Liver (tissue), 9 donors: ENCODE data around the gene OLIG1. TPM values are rescaled to one million over a fixed set of nuclear protein-coding genes. Genes with fewer than 3 reads are reported as not detected.

Experiments
- DNase-seq: peaks from one replicate; pipeline ENCODE4 v3.0.0-alpha.2; 2017; ENCODE audit warnings: low spot score
- H3K27ac ChIP-seq, 2 donors: one replicate each; pipeline ENCODE4 v1.7.0; 2013; ENCODE audit warnings: inconsistent platforms in 2 of 2, low read length in 2 of 2, control low read depth in 1 of 2, low read depth in 1 of 2, mild to moderate bottlenecking in 1 of 2
- H3K27me3 ChIP-seq, 4 donors: one replicate each; pipeline versions ENCODE4 v1.6.1 to v1.7.0; 2013; ENCODE audit warnings: low read length in 3 of 4, inconsistent platforms in 1 of 4, mild to moderate bottlenecking in 1 of 4, moderate library complexity in 1 of 4; ENCODE audit not compliant: control insufficient read depth in 4 of 4, insufficient read depth in 4 of 4
- H3K36me3 ChIP-seq, 4 donors: one replicate each; pipeline versions ENCODE4 v1.6.1 to v1.7.0; 2013; ENCODE audit warnings: low read length in 3 of 4, mild to moderate bottlenecking in 3 of 4, low read depth in 1 of 4, moderate library complexity in 1 of 4; ENCODE audit not compliant: control insufficient read depth in 4 of 4, insufficient read depth in 3 of 4
- H3K4me1 ChIP-seq, 4 donors: one replicate each; pipeline versions ENCODE4 v1.6.1 to v1.7.0; 2013; ENCODE audit warnings: low read length in 3 of 4, mild to moderate bottlenecking in 3 of 4, moderate library complexity in 1 of 4; ENCODE audit not compliant: control insufficient read depth in 4 of 4, insufficient read depth in 4 of 4
- H3K4me3 ChIP-seq, 3 donors: one replicate each; pipeline versions ENCODE4 v1.6.1 to v1.7.0; 2013; ENCODE audit warnings: low read length in 3 of 3, control low read depth in 1 of 3, low read depth in 1 of 3, mild to moderate bottlenecking in 1 of 3
- H3K9ac ChIP-seq, 2 donors: one replicate each; pipeline ENCODE4 v1.7.0; 2013; ENCODE audit warnings: low read length in 2 of 2, mild to moderate bottlenecking in 2 of 2, moderate library complexity in 2 of 2, control low read depth in 1 of 2, low read depth in 1 of 2
- H3K9me3 ChIP-seq, 4 donors: one replicate each; pipeline versions ENCODE4 v1.6.1 to v1.7.0; 2013; ENCODE audit warnings: low read length in 3 of 4; ENCODE audit not compliant: control insufficient read depth in 4 of 4
- EGR1 ChIP-seq, 2 donors: IDR thresholded peaks; 2 replicates each; pipeline ENCODE4 v1.6.1; 2016 to 2018; ENCODE audit warnings: antibody characterized with exemption in 2 of 2, low read depth in 2 of 2
- FOXA2 ChIP-seq: IDR thresholded peaks from 2 replicates; pipeline ENCODE4 v1.6.1; 2016; ENCODE audit warnings: antibody characterized with exemption
- GABPA ChIP-seq, 2 donors: IDR thresholded peaks in 1 of 2; conservative IDR thresholded peaks in 1 of 2; 2 replicates each; pipeline ENCODE4 v1.6.1; 2016; ENCODE audit warnings: antibody characterized with exemption in 2 of 2, mild to moderate bottlenecking in 1 of 2, moderate library complexity in 1 of 2
- HNF4A ChIP-seq, 2 donors: conservative IDR thresholded peaks; 2 replicates each; pipeline ENCODE4 v1.6.1; 2016; ENCODE audit warnings: antibody characterized with exemption in 2 of 2, mild to moderate bottlenecking in 2 of 2
- HNF4G ChIP-seq: IDR thresholded peaks from 2 replicates; pipeline ENCODE4 v1.6.1; 2016; ENCODE audit warnings: antibody characterized with exemption
- JUND ChIP-seq, 2 donors: IDR thresholded peaks; 2 replicates each; pipeline ENCODE4 v1.6.1; 2016; ENCODE audit warnings: antibody characterized with exemption in 2 of 2
- NR2F2 ChIP-seq: IDR thresholded peaks from 2 replicates; pipeline ENCODE4 v1.6.1; 2016; ENCODE audit warnings: antibody characterized with exemption
- RXRA ChIP-seq, 2 donors: IDR thresholded peaks; 2 replicates each; pipeline ENCODE4 v1.6.1; 2017 to 2018; ENCODE audit warnings: antibody characterized with exemption in 2 of 2, mild to moderate bottlenecking in 1 of 2
- SP1 ChIP-seq: IDR thresholded peaks from 2 replicates; pipeline ENCODE4 v1.6.1; 2018; ENCODE audit warnings: antibody characterized with exemption, mild to moderate bottlenecking
- TAF1 ChIP-seq: conservative IDR thresholded peaks from 2 replicates; pipeline ENCODE4 v1.6.1; 2016; ENCODE audit warnings: antibody characterized with exemption, mild to moderate bottlenecking
- YY1 ChIP-seq: IDR thresholded peaks from 2 replicates; pipeline ENCODE4 v1.6.1; 2016; ENCODE audit warnings: antibody characterized with exemption, mild to moderate bottlenecking
- WGBS: extraction: QIAGEN DNeasy Blood & Tissue Kit; methylation state at CpG from one replicate; pipeline ENCODE4 v1.1.7; 2013; 5-methylcytosine and 5-hydroxymethylcytosine counted together
- polyA plus RNA-seq, 2 donors: library from polyadenylated mRNA; stranded (reverse) in 1 of 2; unstranded in 1 of 2; fragments of 200-250 nt in 1 of 2; fragments of >200 nt in 1 of 2; fragmentation: Nextera tagmentation in 1 of 2; extraction: Ambion mirVana in 1 of 2; gene quantifications; one replicate each; pipeline versions ENCODE4 v1.2.1 to v1.2.3, GENCODE V29; 2013 to 2015
- total RNA-seq, 2 donors: library from RNA; depleted of rRNA; stranded (reverse); fragments of >200 nt; gene quantifications; one replicate each; pipeline ENCODE4 v1.2.3, GENCODE V29; 2014
- TF ChIP-seq, protein P1 (sequence below): IDR thresholded peaks from 2 replicates; pipeline ENCODE4 v1.6.1; 2016; ENCODE audit warnings: antibody characterized with exemption
- TF ChIP-seq, protein P2 (sequence below): fragments of 150-350 bp; IDR thresholded peaks from 2 replicates; pipeline ENCODE4 v1.5.1; 2017; ENCODE audit warnings: improper control_type of control experiment, low read depth, low read length; ENCODE audit not compliant: missing input control
- TF ChIP-seq, protein P3 (sequence below): IDR thresholded peaks from 2 replicates; pipeline ENCODE4 v1.6.1; 2016; ENCODE audit warnings: antibody characterized with exemption, mild to moderate bottlenecking
- TF ChIP-seq, protein P4 (sequence below): IDR thresholded peaks from 2 replicates; pipeline ENCODE4 v1.6.1; 2016; ENCODE audit warnings: antibody characterized with exemption
- donor health status: healthy.
- donor health status: healthy.
- donor health status: healthy.
- donor health status: healthy.
- donor health status: healthy.

The OLIG1 gene
- total and polyA plus RNA-seq, 4 donors = 0.19 TPM; not detected in 3

DNA sequence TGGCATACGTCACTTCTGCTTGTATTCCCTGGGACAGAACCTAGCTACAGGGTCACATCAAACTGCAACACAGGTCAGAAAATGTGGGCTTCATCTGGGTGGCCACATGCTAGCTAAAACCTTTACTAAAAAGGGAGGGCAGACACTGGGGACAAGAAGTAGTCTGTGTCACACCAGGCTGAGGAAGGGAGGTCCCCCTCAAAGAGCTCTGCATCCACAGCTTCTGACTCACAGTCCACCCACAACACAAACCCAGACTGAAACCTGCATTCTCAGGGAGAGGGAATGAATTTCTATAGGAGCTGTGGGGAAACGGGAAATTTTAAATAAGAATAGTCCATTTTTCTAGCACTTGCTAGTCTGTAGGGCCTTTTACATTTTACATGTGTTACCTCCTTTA is 28.0 kb upstream of the OLIG1 start:
- Histone ChIP-seq H3K27ac (no peak overlapping the region), H3K36me3 (no peaks in the 10 kb centered on the region), H3K4me3 (no peak overlapping the region), H3K9me3 (no peaks in the 10 kb centered on the region), H3K4me1 (no peaks in the 10 kb centered on the region), H3K27me3 (peaks cover 0 to 4% (median 2%) of the 10 kb centered on the region in 4 donors), H3K9ac (no peak overlapping the region)
- no peak for TF ChIP-seq TAF1
- no peak for TF ChIP-seq HNF4A (conservative IDR thresholded peaks at IDR 0.05)
- TF ChIP-seq EGR1 (IDR thresholded peaks at IDR 0.05; ENCODE audit: low read depth in 2 of 2) = no peak
- TF ChIP-seq, protein P1, sequence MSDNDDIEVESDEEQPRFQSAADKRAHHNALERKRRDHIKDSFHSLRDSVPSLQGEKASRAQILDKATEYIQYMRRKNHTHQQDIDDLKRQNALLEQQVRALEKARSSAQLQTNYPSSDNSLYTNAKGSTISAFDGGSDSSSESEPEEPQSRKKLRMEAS = no peak
- no peak for TF ChIP-seq JUND (IDR thresholded peaks at IDR 0.05)
- no peak for TF ChIP-seq RXRA (IDR thresholded peaks at IDR 0.05)
- TF ChIP-seq, protein P2, sequence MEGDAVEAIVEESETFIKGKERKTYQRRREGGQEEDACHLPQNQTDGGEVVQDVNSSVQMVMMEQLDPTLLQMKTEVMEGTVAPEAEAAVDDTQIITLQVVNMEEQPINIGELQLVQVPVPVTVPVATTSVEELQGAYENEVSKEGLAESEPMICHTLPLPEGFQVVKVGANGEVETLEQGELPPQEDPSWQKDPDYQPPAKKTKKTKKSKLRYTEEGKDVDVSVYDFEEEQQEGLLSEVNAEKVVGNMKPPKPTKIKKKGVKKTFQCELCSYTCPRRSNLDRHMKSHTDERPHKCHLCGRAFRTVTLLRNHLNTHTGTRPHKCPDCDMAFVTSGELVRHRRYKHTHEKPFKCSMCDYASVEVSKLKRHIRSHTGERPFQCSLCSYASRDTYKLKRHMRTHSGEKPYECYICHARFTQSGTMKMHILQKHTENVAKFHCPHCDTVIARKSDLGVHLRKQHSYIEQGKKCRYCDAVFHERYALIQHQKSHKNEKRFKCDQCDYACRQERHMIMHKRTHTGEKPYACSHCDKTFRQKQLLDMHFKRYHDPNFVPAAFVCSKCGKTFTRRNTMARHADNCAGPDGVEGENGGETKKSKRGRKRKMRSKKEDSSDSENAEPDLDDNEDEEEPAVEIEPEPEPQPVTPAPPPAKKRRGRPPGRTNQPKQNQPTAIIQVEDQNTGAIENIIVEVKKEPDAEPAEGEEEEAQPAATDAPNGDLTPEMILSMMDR = no peak
- no peak for TF ChIP-seq NR2F2
- TF ChIP-seq YY1 = no peak
- no peak for TF ChIP-seq GABPA (IDR thresholded peaks at IDR 0.05 in 1 of 2, conservative IDR thresholded peaks at IDR 0.05 in 1 of 2)
- TF ChIP-seq, protein P3, sequence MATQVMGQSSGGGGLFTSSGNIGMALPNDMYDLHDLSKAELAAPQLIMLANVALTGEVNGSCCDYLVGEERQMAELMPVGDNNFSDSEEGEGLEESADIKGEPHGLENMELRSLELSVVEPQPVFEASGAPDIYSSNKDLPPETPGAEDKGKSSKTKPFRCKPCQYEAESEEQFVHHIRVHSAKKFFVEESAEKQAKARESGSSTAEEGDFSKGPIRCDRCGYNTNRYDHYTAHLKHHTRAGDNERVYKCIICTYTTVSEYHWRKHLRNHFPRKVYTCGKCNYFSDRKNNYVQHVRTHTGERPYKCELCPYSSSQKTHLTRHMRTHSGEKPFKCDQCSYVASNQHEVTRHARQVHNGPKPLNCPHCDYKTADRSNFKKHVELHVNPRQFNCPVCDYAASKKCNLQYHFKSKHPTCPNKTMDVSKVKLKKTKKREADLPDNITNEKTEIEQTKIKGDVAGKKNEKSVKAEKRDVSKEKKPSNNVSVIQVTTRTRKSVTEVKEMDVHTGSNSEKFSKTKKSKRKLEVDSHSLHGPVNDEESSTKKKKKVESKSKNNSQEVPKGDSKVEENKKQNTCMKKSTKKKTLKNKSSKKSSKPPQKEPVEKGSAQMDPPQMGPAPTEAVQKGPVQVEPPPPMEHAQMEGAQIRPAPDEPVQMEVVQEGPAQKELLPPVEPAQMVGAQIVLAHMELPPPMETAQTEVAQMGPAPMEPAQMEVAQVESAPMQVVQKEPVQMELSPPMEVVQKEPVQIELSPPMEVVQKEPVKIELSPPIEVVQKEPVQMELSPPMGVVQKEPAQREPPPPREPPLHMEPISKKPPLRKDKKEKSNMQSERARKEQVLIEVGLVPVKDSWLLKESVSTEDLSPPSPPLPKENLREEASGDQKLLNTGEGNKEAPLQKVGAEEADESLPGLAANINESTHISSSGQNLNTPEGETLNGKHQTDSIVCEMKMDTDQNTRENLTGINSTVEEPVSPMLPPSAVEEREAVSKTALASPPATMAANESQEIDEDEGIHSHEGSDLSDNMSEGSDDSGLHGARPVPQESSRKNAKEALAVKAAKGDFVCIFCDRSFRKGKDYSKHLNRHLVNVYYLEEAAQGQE = no peak
- no peak for TF ChIP-seq FOXA2
- 51% methylated on average over 2 of the region's 2 CpGs for WGBS
- DNase-seq = no peak

DNA sequence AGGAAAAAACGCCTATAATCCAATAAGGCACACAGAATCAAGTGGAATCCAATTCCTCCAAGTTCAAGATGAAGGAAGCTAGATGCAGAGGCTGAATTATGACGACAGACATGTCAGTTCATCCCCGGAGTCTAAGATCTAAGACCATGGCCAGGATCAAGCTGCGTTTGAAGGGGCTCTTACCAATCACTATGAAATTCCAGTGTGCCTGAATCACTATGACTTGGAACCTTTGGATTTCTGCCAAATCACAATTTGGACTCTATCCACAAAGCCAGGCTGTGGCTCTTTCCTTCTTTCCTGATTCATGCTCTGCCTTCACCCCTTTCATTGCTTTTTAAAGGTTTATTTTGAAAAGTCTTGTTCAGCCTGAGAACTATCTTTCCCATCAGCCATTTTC is 27.1 kb upstream of the OLIG1 start:
- no peak overlapping the region for H3K4me3 ChIP-seq
- peaks cover 0 to 4% (median 3%) of the 10 kb centered on the region in 4 donors for H3K27me3 ChIP-seq
- no peak for DNase-seq
- no peaks in the 10 kb centered on the region for H3K36me3 ChIP-seq
- no peaks in the 10 kb centered on the region for H3K9me3 ChIP-seq
- WGBS = 63% methylated on average over 4 of the region's 4 CpGs
- no peak overlapping the region for H3K9ac ChIP-seq
- H3K4me1 ChIP-seq = no peaks in the 10 kb centered on the region
- H3K27ac ChIP-seq = no peak overlapping the region
- TF ChIP-seq YY1 (no peak), NR2F2 (no peak), EGR1 (IDR thresholded peaks at IDR 0.05; ENCODE audit: low read depth in 2 of 2) (no peak), SP1 (no peak), HNF4G (no peak)
- TF ChIP-seq, protein P4, sequence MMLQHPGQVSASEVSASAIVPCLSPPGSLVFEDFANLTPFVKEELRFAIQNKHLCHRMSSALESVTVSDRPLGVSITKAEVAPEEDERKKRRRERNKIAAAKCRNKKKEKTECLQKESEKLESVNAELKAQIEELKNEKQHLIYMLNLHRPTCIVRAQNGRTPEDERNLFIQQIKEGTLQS = no peak
- TF ChIP-seq, protein P2 = no peak
- TF ChIP-seq, protein P3 = no peak
